Measurements from ENCODE around the gene QRICH1.

DNA sequence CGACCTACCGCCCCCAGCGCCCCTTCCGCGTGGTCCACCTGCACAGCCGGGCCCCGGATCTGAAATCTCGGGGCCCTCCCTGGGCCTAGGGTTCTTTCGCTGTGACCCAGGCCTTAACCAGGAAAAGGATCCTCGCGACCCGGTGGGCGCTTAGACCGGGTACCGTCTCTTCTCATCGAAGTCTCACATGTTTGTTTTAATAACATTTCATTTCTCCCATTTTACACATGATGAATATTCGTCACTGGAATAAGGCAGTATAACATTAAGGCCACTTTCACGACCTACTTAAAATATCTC lies 75.2 kb downstream of the QRICH1 start:
- TF ChIP-seq, protein P1, sequence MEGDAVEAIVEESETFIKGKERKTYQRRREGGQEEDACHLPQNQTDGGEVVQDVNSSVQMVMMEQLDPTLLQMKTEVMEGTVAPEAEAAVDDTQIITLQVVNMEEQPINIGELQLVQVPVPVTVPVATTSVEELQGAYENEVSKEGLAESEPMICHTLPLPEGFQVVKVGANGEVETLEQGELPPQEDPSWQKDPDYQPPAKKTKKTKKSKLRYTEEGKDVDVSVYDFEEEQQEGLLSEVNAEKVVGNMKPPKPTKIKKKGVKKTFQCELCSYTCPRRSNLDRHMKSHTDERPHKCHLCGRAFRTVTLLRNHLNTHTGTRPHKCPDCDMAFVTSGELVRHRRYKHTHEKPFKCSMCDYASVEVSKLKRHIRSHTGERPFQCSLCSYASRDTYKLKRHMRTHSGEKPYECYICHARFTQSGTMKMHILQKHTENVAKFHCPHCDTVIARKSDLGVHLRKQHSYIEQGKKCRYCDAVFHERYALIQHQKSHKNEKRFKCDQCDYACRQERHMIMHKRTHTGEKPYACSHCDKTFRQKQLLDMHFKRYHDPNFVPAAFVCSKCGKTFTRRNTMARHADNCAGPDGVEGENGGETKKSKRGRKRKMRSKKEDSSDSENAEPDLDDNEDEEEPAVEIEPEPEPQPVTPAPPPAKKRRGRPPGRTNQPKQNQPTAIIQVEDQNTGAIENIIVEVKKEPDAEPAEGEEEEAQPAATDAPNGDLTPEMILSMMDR (IDR thresholded peaks at IDR 0.05), result no peak
- TF ChIP-seq POLR2A (IDR thresholded peaks at IDR 0.05), result no peak

Measured in uterus (tissue), 2 donors.